PC-3 (cell line): Measurements from ENCODE around the gene CD248.

ENCODE experiments used
- EZH2phosphoT487 ChIP-seq: fragments of 300-600 bp; sonication (generic); IDR thresholded peaks from 2 replicates; pipeline ENCODE4 v1.6.1; 2018; ENCODE audit warnings: mild to moderate bottlenecking, antibody characterized with exemption, low read length, borderline replicate concordance
- TF ChIP-seq, protein P1 (sequence below): fragments of 300-600 bp; sonication (generic); conservative IDR thresholded peaks from 2 replicates; pipeline ENCODE4 v1.5.1; 2017; ENCODE audit warnings: antibody characterized with exemption, low read depth, mild to moderate bottlenecking, low read length

GRCh38 chr11:66330931-66331330 is 14.1 kb upstream of the CD248 start:
- TF ChIP-seq, protein P1, sequence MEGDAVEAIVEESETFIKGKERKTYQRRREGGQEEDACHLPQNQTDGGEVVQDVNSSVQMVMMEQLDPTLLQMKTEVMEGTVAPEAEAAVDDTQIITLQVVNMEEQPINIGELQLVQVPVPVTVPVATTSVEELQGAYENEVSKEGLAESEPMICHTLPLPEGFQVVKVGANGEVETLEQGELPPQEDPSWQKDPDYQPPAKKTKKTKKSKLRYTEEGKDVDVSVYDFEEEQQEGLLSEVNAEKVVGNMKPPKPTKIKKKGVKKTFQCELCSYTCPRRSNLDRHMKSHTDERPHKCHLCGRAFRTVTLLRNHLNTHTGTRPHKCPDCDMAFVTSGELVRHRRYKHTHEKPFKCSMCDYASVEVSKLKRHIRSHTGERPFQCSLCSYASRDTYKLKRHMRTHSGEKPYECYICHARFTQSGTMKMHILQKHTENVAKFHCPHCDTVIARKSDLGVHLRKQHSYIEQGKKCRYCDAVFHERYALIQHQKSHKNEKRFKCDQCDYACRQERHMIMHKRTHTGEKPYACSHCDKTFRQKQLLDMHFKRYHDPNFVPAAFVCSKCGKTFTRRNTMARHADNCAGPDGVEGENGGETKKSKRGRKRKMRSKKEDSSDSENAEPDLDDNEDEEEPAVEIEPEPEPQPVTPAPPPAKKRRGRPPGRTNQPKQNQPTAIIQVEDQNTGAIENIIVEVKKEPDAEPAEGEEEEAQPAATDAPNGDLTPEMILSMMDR, result no peak
- no peak for TF ChIP-seq EZH2phosphoT487
